Activated naive CD8-positive, alpha-beta T cell treated with anti-CD3 and anti-CD28 coated beads, Interleukin-2, amount 10 ng/mL, durations not matched to agents 7 days and 5 days (primary cell): ENCODE measurements around the gene ALX3. TPM values are rescaled to one million over a fixed set of nuclear protein-coding genes. Genes with fewer than 3 reads are reported as not detected.
A peak's percentile ranks its signal among the peaks of the same experiment; 100 is the strongest.
"Not testable (repeated sequence)": the region's sequence is repeated elsewhere in the genome, so short reads cannot be mapped to it uniquely, and the experiment has no call there.

Experiments
- ATAC-seq: fragments of 150-1000 bp; cut with Tn5 transposase; one replicate; pipeline ENCODE4 v1.10.0; 2021; ENCODE audit warnings: low read depth, moderate library complexity
- POLR2A ChIA-PET: fragments of 350-600 bp; sonication (Branson Sonifier 250); formaldehyde crosslinking; loops from one replicate; lab custom pipeline; 2021; ENCODE audit warnings: antibody characterized with exemption; lab: Charles Lee
- DNase-seq: peaks from one replicate; pipeline ENCODE4 v3.0.0; 2021
- H3K27ac Mint-ChIP-seq: one replicate; pipeline ENCODE4 v1.8.0; 2022; ENCODE audit warnings: mild to moderate bottlenecking, mixed read lengths
- H3K27me3 Mint-ChIP-seq: one replicate; pipeline ENCODE4 v1.8.0; 2022; ENCODE audit warnings: mild to moderate bottlenecking, moderate library complexity, mixed read lengths
- H3K36me3 Mint-ChIP-seq: one replicate; pipeline ENCODE4 v1.8.0; 2021; ENCODE audit warnings: mild to moderate bottlenecking, mixed read lengths
- H3K4me1 Mint-ChIP-seq: one replicate; pipeline ENCODE4 v1.8.0; 2021; ENCODE audit warnings: mixed read lengths
- H3K4me3 Mint-ChIP-seq: one replicate; pipeline ENCODE4 v1.8.0; 2022; ENCODE audit warnings: mild to moderate bottlenecking, moderate library complexity, mixed read lengths
- H3K9me3 Mint-ChIP-seq: one replicate; pipeline ENCODE4 v1.8.0; 2021; ENCODE audit warnings: mixed read lengths
- total RNA-seq, 2 experiments: library from RNA; stranded (reverse); gene quantifications; one replicate each; pipeline ENCODE4 v1.2.3, GENCODE V29; 2021

ALX3 gene
- total RNA-seq, 2 experiments from 2014 or later = not detected

GRCh38 chr1:110084227-110085078 is 14.0 kb upstream of the ALX3 start:
- Mint-ChIP-seq H3K4me3 (peak overlapping the region; percentile 81), H3K36me3 (no peaks in the 10 kb centered on the region), H3K9me3 (no peaks in the 10 kb centered on the region), H3K4me1 (peaks cover 12% of the 10 kb centered on the region), H3K27me3 (peaks cover 58% of the 10 kb centered on the region), H3K27ac (no peak overlapping the region)
- DNase-seq (peak; percentile 54), ATAC-seq (peak; percentile 37)
- POLR2A ChIA-PET = no interaction called here

GRCh38 chr1:110083866-110084226 is 13.4 kb upstream of the ALX3 start:
- POLR2A ChIA-PET = interaction anchor here (0.6 kb wide), 1 partner anchor 24 kb away, joined by 4 read pairs; no protein-coding TSS in a partner anchor

GRCh38 chr1:110083061-110083865 is 12.8 kb upstream of the ALX3 start:
- H3K4me1 Mint-ChIP-seq = peaks cover 12% of the 10 kb centered on the region
- peaks cover 65% of the 10 kb centered on the region for H3K27me3 Mint-ChIP-seq
- no peak for DNase-seq
- no peak for ATAC-seq
- POLR2A ChIA-PET = interaction anchor here (0.6 kb wide), 1 partner anchor 23 kb away, joined by 4 read pairs; no protein-coding TSS in a partner anchor
- no peaks in the 10 kb centered on the region for H3K36me3 Mint-ChIP-seq
- no peaks in the 10 kb centered on the region for H3K9me3 Mint-ChIP-seq
- H3K4me3 Mint-ChIP-seq = peak overlapping the region; percentile 81
- no peak overlapping the region for H3K27ac Mint-ChIP-seq

More at GRCh38 chr1:110083866-110084226, 13.4 kb upstream of the ALX3 start:
- Mint-ChIP-seq H3K27ac (no peak overlapping the region), H3K4me1 (peaks cover 12% of the 10 kb centered on the region), H3K9me3 (no peaks in the 10 kb centered on the region), H3K27me3 (peaks cover 61% of the 10 kb centered on the region), H3K36me3 (no peaks in the 10 kb centered on the region), H3K4me3 (peak overlapping the region; percentile 81)
- DNase-seq = no peak
- no peak for ATAC-seq

- Mint-ChIP-seq H3K27ac (no peak overlapping the region), H3K27me3 (peaks cover 64% of the 10 kb centered on the region), H3K4me1 (peaks cover 12% of the 10 kb centered on the region), H3K36me3 (no peaks in the 10 kb centered on the region), H3K4me3 (no peak overlapping the region), H3K9me3 (no peaks in the 10 kb centered on the region)
- POLR2A ChIA-PET = interaction anchor here (0.8 kb wide), 1 partner anchor 9 kb away, joined by 4 read pairs; no protein-coding TSS in a partner anchor
- ATAC-seq = no peak
- no peak for DNase-seq
These were observed 12.0 kb upstream of the ALX3 start for GRCh38 chr1:110082477-110082876.

GRCh38 chr1:110081061-110081460 is 10.6 kb upstream of the ALX3 start:
- Mint-ChIP-seq H3K4me1 (peaks cover 12% of the 10 kb centered on the region), H3K4me3 (no peak overlapping the region), H3K27me3 (peaks cover 56% of the 10 kb centered on the region), H3K9me3 (no peaks in the 10 kb centered on the region), H3K27ac (no peak overlapping the region), H3K36me3 (no peaks in the 10 kb centered on the region)
- POLR2A ChIA-PET = no interaction called here
- ATAC-seq (no peak), DNase-seq (no peak)

GRCh38 chr1:110079995-110080394 is 9.5 kb upstream of the ALX3 start:
- H3K4me3 Mint-ChIP-seq, DNase-seq, H3K27ac Mint-ChIP-seq, ATAC-seq, POLR2A ChIA-PET, H3K36me3 Mint-ChIP-seq, H3K9me3 Mint-ChIP-seq: not testable (repeated sequence)
- H3K4me1 Mint-ChIP-seq = peaks cover 11% of the 10 kb centered on the region
- H3K27me3 Mint-ChIP-seq = peaks cover 52% of the 10 kb centered on the region

- H3K4me3 Mint-ChIP-seq = no peak overlapping the region
- no peaks in the 10 kb centered on the region for H3K4me1 Mint-ChIP-seq
- POLR2A ChIA-PET = no interaction called here
These were observed 6.5 kb upstream of the ALX3 start for GRCh38 chr1:110076789-110077500.

GRCh38 chr1:110074166-110074565 is 3.7 kb upstream of the ALX3 start:
- H3K36me3 Mint-ChIP-seq = no peaks in the 10 kb centered on the region
- peaks cover 64% of the 10 kb centered on the region for H3K27me3 Mint-ChIP-seq
- no peak overlapping the region for H3K4me3 Mint-ChIP-seq
- POLR2A ChIA-PET = no interaction called here
- ATAC-seq = no peak
- no peaks in the 10 kb centered on the region for H3K4me1 Mint-ChIP-seq
- H3K27ac Mint-ChIP-seq = no peak overlapping the region
- DNase-seq = no peak
- no peaks in the 10 kb centered on the region for H3K9me3 Mint-ChIP-seq

More at GRCh38 chr1:110076789-110077500, 6.5 kb upstream of the ALX3 start:
- H3K27ac Mint-ChIP-seq = no peak overlapping the region
- no peaks in the 10 kb centered on the region for H3K9me3 Mint-ChIP-seq
- peaks cover 51% of the 10 kb centered on the region for H3K27me3 Mint-ChIP-seq
- no peaks in the 10 kb centered on the region for H3K36me3 Mint-ChIP-seq
- no peak for DNase-seq
- no peak for ATAC-seq

GRCh38 chr1:110070282-110070669 is 196 bp downstream of the ALX3 start:
- peaks cover 5% of the 10 kb centered on the region for H3K4me1 Mint-ChIP-seq
- H3K9me3 Mint-ChIP-seq = no peaks in the 10 kb centered on the region
- POLR2A ChIA-PET = no interaction called here
- H3K4me3 Mint-ChIP-seq = no peak overlapping the region
- DNase-seq (no peak), ATAC-seq (no peak)
- peaks cover 81% of the 10 kb centered on the region for H3K27me3 Mint-ChIP-seq
- no peaks in the 10 kb centered on the region for H3K36me3 Mint-ChIP-seq
- H3K27ac Mint-ChIP-seq = no peak overlapping the region

GRCh38 chr1:110069404-110070281 is 829 bp downstream of the ALX3 start:
- Mint-ChIP-seq H3K27ac (no peak overlapping the region), H3K9me3 (no peaks in the 10 kb centered on the region), H3K4me1 (peaks cover 5% of the 10 kb centered on the region), H3K36me3 (no peaks in the 10 kb centered on the region), H3K4me3 (no peak overlapping the region), H3K27me3 (peaks cover 78% of the 10 kb centered on the region)
- no peak for DNase-seq
- POLR2A ChIA-PET = interaction anchor here (0.6 kb wide), 2 partner anchors 374 to 520 kb away, joined by 3 read pairs; no protein-coding TSS in a partner anchor
- no peak for ATAC-seq

- no peaks in the 10 kb centered on the region for H3K9me3 Mint-ChIP-seq
- peak; percentile 48 for ATAC-seq
- H3K4me3 Mint-ChIP-seq = peak overlapping the region; percentile 44
- peak; percentile 66 for DNase-seq
- H3K36me3 Mint-ChIP-seq = no peaks in the 10 kb centered on the region
- H3K27ac Mint-ChIP-seq = no peak overlapping the region
- peaks cover 71% of the 10 kb centered on the region for H3K27me3 Mint-ChIP-seq
- POLR2A ChIA-PET = interaction anchor here (0.6 kb wide), 2 partner anchors 375 to 519 kb away, joined by 3 read pairs; no protein-coding TSS in a partner anchor
- peaks cover 5% of the 10 kb centered on the region for H3K4me1 Mint-ChIP-seq
These were observed 1.6 kb downstream of the ALX3 start for GRCh38 chr1:110068646-110069403.
